Lower leg skin (tissue), 3 donors: ENCODE data around the gene CPPED1.

Experiments used
- CTCF ChIP-seq, 3 donors: fragments of 450-650 bp; IDR thresholded peaks; one replicate each; pipeline ENCODE4 v1.5.1; 2016; ENCODE audit warnings: antibody characterized with exemption in 3 of 3, mild to moderate bottlenecking in 3 of 3, moderate library complexity in 2 of 3
- POLR2A ChIP-seq, 2 donors: fragments of 450-650 bp; IDR thresholded peaks; one replicate each; pipeline ENCODE4 v1.6.1; 2016 to 2017; ENCODE audit warnings: antibody characterized with exemption in 2 of 2, mild to moderate bottlenecking in 1 of 2, moderate library complexity in 1 of 2

GRCh38 chr16:12651765-12652512 lies 151.7 kb downstream of the CPPED1 start:
- TF ChIP-seq CTCF (IDR thresholded peaks at IDR 0.05) (no peak), POLR2A (IDR thresholded peaks at IDR 0.05) (no peak)
